HepG2 (cell line): Measurements from ENCODE around the gene STAM. TPM values are rescaled to one million over a fixed set of nuclear protein-coding genes. Genes with fewer than 3 reads are reported as not detected.

Experiments used
- ATAC-seq: fragments of 200-7000 bp; cut with Tn5 transposase; 3 replicates; pipeline ENCODE4 v1.9.1; 2020; ENCODE audit warnings: mild to moderate bottlenecking, moderate library complexity
- BruUV-seq: library from RNA; stranded (reverse); fragments of 400-500 nt; replicated peaks from 2 replicates; lab custom pipeline; 2021; lab: Mats Ljungman, UMichigan
- CTCF ChIA-PET: fragments of 300-600 bp; formaldehyde crosslinking; extraction: SDS; loops from one replicate; lab custom pipeline; 2021; ENCODE audit warnings: low total read pairs, inconsistent platforms, low intra/inter-chr PET ratio; lab: Yijun Ruan, JAX
- POLR2A ChIA-PET: fragments of 350-600 bp; sonication (Branson Sonifier 250); formaldehyde crosslinking; loops from one replicate; lab custom pipeline; 2020; ENCODE audit warnings: antibody characterized with exemption, inconsistent platforms; lab: Yijun Ruan, JAX
- DNase-seq: peaks from one replicate; pipeline ENCODE4 v3.0.0-alpha.2; 2015; ENCODE audit warnings: low spot score
- FAIRE-seq: peaks from 3 replicates; lab custom pipeline; 2011; peaks lifted over from hg19 to GRCh38; lab: Jason Lieb, UNC
- H2AFZ ChIP-seq: one replicate; pipeline ENCODE4 v1.6.1; 2011; ENCODE audit warnings: low read length, inconsistent platforms
- H3K27ac ChIP-seq: fragments of 300-600 bp; 3 replicates; pipeline ENCODE4 v1.8.0; 2011; ENCODE audit warnings: mixed run types, mild to moderate bottlenecking, mixed read lengths, low read length, inconsistent platforms; ENCODE audit not compliant: insufficient read depth; ENCODE audit errors: extremely low read length
- H3K27me3 ChIP-seq, 2 experiments: fragments of 200-600 bp in 1 of 2; 2 replicates in 1 of 2; 3 replicates in 1 of 2; pipeline versions ENCODE4 v1.6.0 to v1.8.0; 2011; ENCODE audit warnings: low read length in 2 of 2, mild to moderate bottlenecking in 2 of 2, moderate library complexity in 2 of 2, inconsistent platforms in 1 of 2; ENCODE audit not compliant: insufficient read depth in 2 of 2, control insufficient read depth in 1 of 2
- H3K36me3 ChIP-seq, 2 experiments: fragments of 200-600 bp in 1 of 2; replicated peaks in 1 of 2; 2 replicates in 1 of 2; 3 replicates in 1 of 2; pipeline versions ENCODE4 v1.5.1 to v1.8.0; 2011; ENCODE audit warnings: low read length in 2 of 2, inconsistent platforms in 1 of 2; ENCODE audit not compliant: insufficient read depth in 2 of 2, control insufficient read depth in 1 of 2
- H3K4me1 ChIP-seq: 2 replicates; pipeline ENCODE4 v1.5.1; 2012; ENCODE audit warnings: low read length, inconsistent platforms; ENCODE audit not compliant: insufficient read depth
- H3K4me2 ChIP-seq: 2 replicates; pipeline ENCODE4 v1.6.0; 2011; ENCODE audit warnings: low read depth, low read length, inconsistent platforms
- H3K4me3 ChIP-seq, 3 experiments: fragments of 200-600 bp in 1 of 3; sonication (generic), shearing (Covaris generic) in 1 of 3; replicated peaks in 1 of 3; 2 replicates each; pipeline ENCODE4 v1.5.1; 2011 to 2016; ENCODE audit warnings: low read length in 3 of 3, inconsistent platforms in 2 of 3, low read depth in 2 of 3, mild to moderate bottlenecking in 2 of 3, control low read depth in 1 of 3, mixed read lengths in 1 of 3; ENCODE audit not compliant: insufficient read depth in 1 of 3
- H3K79me2 ChIP-seq: one replicate; pipeline ENCODE4 v1.6.1; 2011; ENCODE audit warnings: low read length, inconsistent platforms; ENCODE audit not compliant: insufficient read depth
- H3K9ac ChIP-seq: 2 replicates; pipeline ENCODE4 v1.6.0; 2011; ENCODE audit warnings: mild to moderate bottlenecking, low read depth, low read length, inconsistent platforms; ENCODE audit not compliant: insufficient read depth
- H3K9me3 ChIP-seq: 2 replicates; pipeline ENCODE4 v1.5.1; 2012; ENCODE audit warnings: mild to moderate bottlenecking, low read length
- H4K20me1 ChIP-seq: 2 replicates; pipeline ENCODE4 v1.6.0; 2011; ENCODE audit warnings: inconsistent platforms, mild to moderate bottlenecking, low read length, moderate library complexity; ENCODE audit not compliant: insufficient read depth
- GPN1 ChIP-seq: sonication (generic); formaldehyde crosslinking; IDR thresholded peaks from 2 replicates; pipeline ENCODE4 v1.5.1; 2020; ENCODE audit warnings: missing genetic modification reagents, borderline replicate concordance
- PRDM10 ChIP-seq: sonication (generic); formaldehyde crosslinking; IDR thresholded peaks from 2 replicates; pipeline ENCODE4 v1.4.0; 2020; ENCODE audit warnings: low read depth, missing genetic modification reagents
- ZNF264 ChIP-seq: sonication (generic); formaldehyde crosslinking; IDR thresholded peaks from 2 replicates; pipeline ENCODE4 v1.4.0; 2020; ENCODE audit warnings: missing genetic modification reagents
- WGBS: methylation state at CpG from one replicate; pipeline ENCODE4 v1.1.6; 2017; ENCODE audit warnings: low lambda C conversion rate; 5-methylcytosine and 5-hydroxymethylcytosine counted together
- in situ Hi-C: cut with HindIII; loops from 2 replicates; pipeline ENCODE4 v1.10.0; 2017; ENCODE audit warnings: low pct_unique_long_range_greater_than_20kb; ENCODE audit not compliant: extremely low pct_ligation_motif_present
- intact Hi-C: fragments of 100-400 bp; cut with micrococcal nuclease; formaldehyde crosslinking; loops from one replicate; pipeline ENCODE4 v1.10.0; 2022; ENCODE audit not compliant: unreplicated experiment
- polyA plus RNA-seq, 8 experiments: library from polyadenylated mRNA; depleted of rRNA in 3 of 8; stranded (reverse) in 7 of 8; unstranded in 1 of 8; fragments of >200 nt; fragmentation: Illumina TruSeq in 4 of 8; extraction: Trizol in 4 of 8; gene quantifications; 2 replicates each; pipeline versions ENCODE4 v1.2.1 to v1.2.3, GENCODE V29; 2011 to 2016; ENCODE audit warnings: low read depth in 4 of 8, missing spikeins in 1 of 8, mixed read lengths in 1 of 8; ENCODE audit not compliant: insufficient read depth in 1 of 8
- total RNA-seq, 5 experiments: library from RNA; depleted of rRNA; stranded (reverse); fragments of >200 nt; fragmentation: Illumina TruSeq; extraction: Trizol; gene quantifications; 2 replicates each; pipeline ENCODE4 v1.2.3, GENCODE V29; 2016; ENCODE audit warnings: low read depth in 1 of 5

The STAM gene
- total and polyA plus RNA-seq, 2 of the 13 experiments (the other 11 are each of a cell fraction or from before 2014, with no cell fraction given): 19.5 to 25.1 TPM

- TF ChIP-seq PRDM10 (CRISPR knock-in tag): no peak
These were observed 6.1 kb upstream of the STAM start (continued) for GRCh38 chr10:17637869-17638268.

- no peak for FAIRE-seq
- BruUV-seq: no TSS peak
- Histone ChIP-seq H4K20me1 (no peaks in the 10 kb centered on the region; the same call in 1 of the 2 replicates), H3K27me3 (no peaks in the 10 kb centered on the region; a peak in 1 of 5 replicates), H3K4me1 (peaks cover 16% of the 10 kb centered on the region), H3K4me2 (no peak overlapping the region), H3K79me2 (peaks cover 32% of the 10 kb centered on the region), H3K27ac (no peak overlapping the region), H3K9ac (no peak overlapping the region), H3K9me3 (no peaks in the 10 kb centered on the region), H3K4me3 (no peak overlapping the region), H2AFZ (no peak overlapping the region), H3K36me3 (no peaks in the 10 kb centered on the region)
- ATAC-seq: no peak
- ChIA-PET CTCF (no interaction called here), POLR2A (no interaction called here)
- 96% methylated on average over 4 of the region's 4 CpGs for WGBS
- TF ChIP-seq ZNF264 (CRISPR knock-in tag) (peak; percentile 99), GPN1 (no peak)
- intact Hi-C loops (no loop called here), in situ Hi-C loops (no loop called here)
- DNase-seq: no peak
These were observed 3.6 kb upstream of the STAM start for GRCh38 chr10:17640331-17640816.
